ENCODE measurements around the gene ITPR2.
"Not testable (repeated sequence)": the region's sequence is repeated elsewhere in the genome, so short reads cannot be mapped to it uniquely, and the experiment has no call there.

The ITPR2 gene

DNA sequence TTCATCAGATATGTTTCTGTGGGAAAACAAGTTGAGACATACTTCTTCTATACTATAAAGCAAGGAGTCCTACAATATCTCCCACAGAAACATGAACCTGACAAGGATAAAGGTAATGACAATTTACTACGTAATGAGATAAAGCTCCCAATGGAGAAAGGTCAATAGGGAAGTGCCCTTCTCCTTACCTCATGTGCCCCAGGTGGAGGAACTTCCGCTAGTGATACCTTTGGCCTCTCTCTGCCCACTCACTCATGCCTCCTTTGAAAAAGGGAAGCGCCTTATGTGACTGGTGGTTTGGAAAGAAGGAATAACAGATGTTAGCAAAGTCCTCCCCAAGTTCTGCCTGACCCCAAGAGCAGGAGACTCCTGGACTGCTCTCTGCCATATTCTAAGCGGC, 305.3 kb downstream of the ITPR2 start:
- DNase-seq (ENCODE audit: low read depth, low spot score): no peak

DNA sequence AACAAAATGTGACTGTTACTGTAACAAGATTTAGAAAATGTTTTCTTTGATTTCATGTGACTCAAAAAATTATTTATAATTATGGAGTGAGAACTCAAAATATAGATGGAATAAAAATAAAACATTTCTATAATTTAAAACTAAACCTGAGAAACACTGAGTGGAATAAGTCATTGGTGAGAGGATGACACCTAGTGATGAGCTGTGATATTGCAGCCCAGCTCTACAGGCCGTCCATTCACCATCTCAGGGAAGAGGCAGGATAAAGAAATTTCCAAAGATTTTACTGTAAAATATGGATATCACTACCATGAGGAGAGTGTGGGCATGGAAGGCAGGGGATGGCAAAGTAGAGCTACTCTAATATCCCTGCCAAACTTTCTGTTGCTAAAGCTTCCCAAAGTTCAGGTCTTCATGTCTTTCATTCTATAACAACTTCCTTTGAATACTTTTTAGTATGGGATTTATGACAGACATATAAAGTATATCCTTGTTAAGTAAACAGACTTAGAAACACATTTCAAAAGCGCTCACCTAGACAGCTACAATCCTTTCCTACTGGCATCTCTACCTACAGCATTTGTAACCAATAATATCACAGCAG, 308.0 kb downstream of the ITPR2 start:
- no peak for DNase-seq (ENCODE audit: low read depth, low spot score)

DNA sequence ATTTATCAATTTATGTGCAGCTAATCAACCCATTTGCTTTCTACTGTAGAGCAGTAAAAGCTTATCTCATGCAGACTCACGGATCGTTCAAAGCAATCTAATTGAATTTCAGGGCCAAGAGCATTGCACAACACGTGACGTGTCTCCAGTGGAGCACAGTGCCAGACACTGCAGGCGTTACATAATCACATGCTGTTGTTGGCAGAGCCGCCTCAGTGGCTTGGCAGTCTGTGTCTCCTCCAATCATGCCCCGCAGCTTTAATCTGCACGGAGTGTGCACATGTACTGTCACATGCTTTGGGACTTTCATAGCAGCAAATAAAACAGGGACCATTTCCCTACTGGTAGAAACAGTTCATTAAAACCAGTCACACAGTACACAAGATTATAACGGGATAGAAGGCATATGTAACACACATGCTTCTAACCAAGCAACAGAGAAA, 309.3 kb downstream of the ITPR2 start:
- no peak for DNase-seq (ENCODE audit: low read depth, low spot score)

DNA sequence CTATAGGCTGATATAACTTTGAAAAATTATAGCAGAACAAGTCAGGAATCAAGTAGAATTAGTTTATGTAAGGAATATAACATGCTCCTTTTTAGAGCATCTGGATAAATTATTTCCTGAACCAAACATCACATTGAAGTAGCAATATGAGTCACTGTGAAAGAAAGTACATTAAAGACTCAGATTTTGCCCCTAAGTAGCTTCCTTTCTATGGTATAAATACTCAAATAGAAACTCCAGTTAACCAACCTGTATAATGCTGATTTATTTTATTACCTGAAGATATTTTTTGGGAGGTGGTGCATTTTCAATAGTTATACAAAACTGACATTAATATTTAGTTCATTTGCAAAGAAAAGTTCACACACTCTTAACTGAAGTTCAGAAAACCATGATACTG, 312.1 kb downstream of the ITPR2 start:
- no peak for DNase-seq (ENCODE audit: low read depth, low spot score)

DNA sequence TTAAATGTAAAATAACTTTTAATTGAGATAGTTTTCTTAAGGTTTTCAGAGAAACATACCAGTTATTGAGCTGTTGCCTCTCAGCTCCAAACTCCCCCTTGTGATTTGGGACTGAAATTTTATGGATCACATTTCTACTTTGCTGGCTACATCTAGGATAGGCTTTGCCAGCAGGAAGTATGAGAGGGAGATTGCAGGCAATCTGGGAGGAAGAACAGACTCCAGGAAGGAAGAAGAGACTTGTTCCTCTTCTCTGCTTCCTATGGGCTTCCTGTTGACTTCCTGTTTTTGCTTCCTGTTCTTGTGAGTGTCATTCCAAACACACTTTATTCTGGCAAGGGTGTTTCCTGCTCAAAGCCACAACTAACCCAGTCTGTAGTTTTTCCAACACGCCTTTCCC, 312.9 kb downstream of the ITPR2 start:
- DNase-seq (ENCODE audit: low read depth, low spot score): no peak

DNA sequence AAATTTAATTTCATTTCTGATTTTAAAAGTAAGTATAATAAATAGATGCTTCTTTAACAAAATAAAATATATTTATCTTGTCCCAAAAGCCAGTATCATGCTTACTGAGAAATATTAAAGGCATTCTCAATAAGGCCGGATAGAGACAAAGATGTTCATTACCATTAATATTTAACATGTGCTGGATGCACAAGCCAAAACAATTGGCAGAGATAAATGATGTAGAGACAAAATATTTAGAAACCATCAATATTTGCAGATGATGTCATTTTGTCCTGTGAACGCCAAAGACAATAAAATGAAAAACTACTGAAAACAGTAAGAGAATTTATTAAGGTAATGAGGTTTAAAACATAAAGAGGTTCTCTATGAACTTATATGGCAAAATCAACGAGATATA, 313.5 kb downstream of the ITPR2 start:
- DNase-seq (ENCODE audit: low read depth, low spot score): no peak

DNA sequence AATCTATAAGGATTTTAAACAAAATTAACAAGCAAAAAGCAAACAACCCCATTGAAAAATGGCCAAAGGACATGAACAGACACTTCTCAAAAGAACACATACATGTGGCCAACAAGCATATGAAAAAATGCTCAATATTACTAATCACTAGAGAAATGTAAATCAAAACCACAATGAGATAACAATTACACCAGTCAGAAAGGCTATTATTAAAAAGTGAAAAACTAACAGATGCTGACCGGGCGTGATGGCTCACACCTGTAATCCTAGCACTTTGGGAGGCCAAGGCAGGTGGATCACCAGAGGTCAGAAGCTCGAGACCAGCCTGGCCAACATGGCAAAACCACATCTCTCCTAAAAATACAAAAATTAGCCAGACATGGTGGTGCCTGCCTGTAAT, 315.7 kb downstream of the ITPR2 start:
- not testable (repeated sequence) for DNase-seq (ENCODE audit: low read depth, low spot score)

DNA sequence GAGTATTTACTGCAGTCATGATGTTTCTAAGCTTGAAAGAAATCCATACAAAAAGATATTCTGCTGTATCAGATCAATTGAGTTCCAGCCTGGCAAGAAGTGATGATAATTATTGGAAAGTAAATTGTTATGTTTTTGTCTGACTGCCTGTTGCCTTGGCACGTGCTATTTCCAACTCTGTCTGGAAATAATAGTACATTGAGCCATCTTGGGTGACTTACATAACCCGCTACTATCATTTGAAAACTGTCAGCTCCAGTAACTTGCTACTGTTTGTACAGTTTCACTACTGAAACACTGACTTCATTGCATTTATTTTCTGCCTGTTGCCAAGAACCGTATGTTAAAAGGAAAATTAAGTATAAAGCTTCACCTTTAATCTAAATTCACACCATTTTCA, 318.6 kb downstream of the ITPR2 start:
- no peak for DNase-seq (ENCODE audit: low read depth, low spot score)

DNA sequence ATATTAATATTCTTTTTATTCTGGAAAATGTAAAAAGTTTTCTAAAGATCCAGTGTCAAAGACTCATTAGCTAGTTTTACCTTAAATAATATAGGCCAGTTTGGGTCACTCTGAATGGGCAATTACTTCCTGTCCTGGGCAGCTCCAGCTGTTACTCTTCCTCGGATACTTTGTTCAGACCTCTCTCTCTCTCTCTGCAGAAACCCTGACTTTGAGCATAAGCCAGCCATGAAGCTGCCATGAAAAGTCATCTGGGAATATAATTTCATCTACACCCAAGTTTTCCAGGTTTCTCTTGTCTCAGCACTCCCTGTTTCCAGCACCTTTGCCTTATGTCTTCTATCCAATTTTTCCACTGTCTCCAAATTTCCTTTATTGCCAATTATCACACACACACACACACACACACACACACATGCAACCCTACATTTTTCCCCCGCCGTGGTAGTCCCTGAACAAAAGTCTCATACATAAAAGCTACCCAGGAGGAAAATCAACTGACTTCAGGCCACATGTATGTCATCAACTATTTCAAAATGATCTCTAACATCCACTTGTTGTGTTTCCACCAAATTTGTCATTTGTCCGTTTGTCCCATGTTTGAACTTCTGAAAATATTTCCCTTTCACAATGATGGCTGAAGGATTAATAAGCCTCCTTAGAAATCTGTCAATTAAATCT, 319.5 kb downstream of the ITPR2 start:
- DNase-seq (ENCODE audit: low read depth, low spot score): no peak

DNA sequence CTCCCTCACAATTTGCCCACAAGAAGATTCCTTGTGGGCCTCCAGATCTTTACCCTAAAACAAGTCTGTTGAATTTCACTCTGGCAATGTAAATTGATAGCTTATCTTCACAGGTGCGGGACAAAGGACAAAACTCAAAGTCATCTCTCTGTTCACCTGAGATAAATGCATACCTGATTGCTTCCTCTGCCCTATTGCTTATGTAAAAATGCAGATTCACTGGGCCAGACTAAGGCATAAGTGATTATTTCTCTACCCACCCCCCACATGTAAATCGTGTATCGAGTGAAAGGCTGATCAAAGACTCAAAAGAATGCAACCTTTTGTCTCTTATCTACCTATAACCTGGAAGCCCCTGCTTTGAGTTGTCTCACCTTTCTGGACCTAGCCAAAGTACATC, 320.8 kb downstream of the ITPR2 start:
- DNase-seq (ENCODE audit: low read depth, low spot score): no peak

DNA sequence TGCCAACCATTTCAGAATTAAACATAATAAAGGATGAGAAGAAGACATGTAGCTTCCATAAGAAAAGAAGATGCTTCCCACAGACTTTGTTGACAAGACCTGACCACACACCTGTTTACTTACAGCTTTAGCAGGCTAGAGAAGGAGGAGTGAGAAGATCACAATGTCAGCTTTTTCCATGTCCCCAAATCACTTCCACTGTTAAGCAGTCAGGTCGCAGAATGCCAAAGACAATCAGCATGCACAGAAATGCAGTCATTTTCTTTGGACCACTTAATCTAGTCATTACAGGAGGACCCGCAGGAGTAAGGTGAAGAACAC, 322.7 kb downstream of the ITPR2 start:
- DNase-seq (ENCODE audit: low read depth, low spot score): no peak

DNA sequence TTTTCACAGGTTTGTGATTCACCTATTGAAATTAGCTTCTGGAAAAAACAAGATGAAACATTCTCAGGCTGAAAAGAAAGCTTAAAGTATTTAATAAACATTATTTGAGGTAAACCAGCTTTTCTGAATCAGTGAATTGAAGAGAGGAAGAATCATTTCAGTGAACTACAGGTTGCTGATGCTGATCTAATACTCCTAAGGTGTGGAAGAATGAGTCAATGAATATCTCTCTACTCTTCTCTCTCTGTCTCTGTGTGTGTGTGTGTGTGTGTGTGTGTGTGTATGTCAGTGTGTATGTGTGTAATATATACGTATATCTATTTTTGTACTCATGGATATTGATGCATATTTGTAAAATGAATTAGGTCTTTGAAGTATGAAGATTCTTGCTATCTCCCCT, 325.4 kb downstream of the ITPR2 start:
- DNase-seq (ENCODE audit: low read depth, low spot score): no peak

DNA sequence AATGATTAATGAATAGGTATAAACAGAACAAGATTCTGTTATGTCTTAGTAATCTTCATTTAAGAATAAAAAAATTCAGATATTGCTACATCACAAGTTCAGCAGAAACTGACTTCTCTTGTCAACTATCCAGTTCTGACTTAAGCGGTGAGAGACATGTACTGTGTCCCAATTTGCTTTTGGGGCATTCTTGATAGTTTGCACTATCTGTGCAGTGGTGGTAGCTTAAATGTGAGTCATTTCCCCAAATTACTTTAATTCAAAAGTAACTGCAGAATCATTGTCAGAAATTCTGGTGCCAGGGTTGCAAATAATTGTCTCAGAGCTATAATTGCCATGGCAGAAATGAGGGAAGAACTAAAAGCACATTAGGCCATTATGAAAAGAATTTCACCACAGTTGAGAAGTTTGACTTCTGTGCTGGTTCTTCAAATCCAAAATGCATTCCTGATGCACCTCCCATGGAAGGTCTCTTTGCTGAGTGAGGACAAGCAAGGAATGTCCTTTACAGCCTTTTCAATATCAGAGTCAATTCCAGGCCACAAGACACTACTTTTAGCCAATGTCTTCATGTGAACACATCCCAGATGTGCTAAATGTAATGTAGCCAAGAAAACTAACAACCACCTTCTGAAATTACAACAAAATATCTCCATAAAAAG, 332.9 kb downstream of the ITPR2 start:
- DNase-seq (ENCODE audit: low read depth, low spot score): no peak

DNA sequence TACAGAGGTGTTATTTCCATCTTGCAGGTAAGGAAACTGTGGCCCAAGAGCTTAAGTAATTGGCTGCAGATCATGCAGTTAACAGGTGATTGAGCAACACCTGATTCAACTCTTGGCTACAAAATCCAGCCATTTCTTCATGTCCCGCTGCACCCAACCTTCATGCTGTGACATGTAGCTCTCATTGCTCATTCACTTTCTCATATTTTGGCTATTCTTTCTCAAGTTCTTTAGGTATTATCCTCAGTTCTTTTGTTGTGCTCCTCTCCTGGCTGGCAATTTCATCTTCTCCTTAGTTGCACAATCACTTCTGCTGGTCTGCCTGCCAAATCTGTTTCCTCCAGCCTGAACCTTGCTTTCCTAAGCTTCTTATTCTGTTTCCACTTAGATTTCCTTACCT, 336.8 kb downstream of the ITPR2 start:
- no peak for DNase-seq (ENCODE audit: low read depth, low spot score)

DNA sequence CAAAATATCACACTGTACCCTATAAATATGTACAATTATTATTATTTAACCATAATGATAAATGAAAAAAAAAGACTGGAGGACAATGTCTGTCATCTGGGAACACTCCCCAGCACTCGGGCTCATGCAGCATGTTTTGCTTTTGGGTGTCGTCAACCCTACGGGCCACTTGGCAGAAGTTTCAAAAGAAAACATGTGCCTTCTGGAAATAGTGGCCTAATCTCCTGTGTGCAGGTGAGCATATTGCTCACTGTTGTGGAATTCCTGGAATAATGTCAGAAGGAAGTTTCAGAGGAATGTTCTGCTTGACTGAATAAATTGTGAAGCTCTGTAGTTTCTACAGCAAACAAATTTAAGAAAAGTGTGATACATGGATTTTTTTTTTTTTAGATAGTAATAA, 339.3 kb downstream of the ITPR2 start:
- no peak for DNase-seq (ENCODE audit: low read depth, low spot score)

DNA sequence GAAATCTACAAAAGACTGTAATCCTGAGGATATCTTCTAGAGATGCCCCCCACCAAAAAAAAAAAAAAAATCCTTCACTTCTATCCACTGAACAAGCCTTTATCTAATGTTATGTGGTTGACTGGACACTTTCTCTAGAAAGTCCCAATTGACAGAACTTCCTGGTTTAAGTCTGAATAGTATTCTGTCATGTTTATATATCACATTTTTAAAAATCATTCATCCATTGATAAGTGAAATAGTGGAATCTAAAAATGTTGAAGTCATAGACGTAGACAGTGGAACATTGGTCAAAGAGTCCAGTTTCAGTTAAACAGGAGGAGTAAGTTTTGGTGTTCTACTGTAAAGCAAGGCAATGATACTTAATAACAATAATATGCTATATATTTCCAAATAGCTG, 340.6 kb downstream of the ITPR2 start:
- no peak for DNase-seq (ENCODE audit: low read depth, low spot score)

DNA sequence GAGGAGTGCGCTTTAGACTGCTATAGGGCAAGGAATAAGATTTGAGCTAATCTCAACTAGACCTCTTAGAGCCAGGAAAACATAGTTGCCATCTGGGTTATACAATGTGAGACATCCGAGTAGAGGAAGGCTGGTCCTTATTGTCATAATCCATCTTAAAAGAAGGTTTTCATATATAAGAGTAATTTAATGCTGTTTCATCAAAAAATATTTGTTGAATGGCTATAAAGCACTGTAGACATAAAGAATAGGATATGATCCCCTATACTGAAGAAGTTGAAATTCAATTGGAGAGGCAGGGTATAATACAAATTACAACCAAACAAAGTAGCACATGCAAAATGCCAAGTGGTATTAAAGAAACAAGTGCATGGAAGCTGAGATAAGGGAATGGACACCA, 343.1 kb downstream of the ITPR2 start:
- DNase-seq (ENCODE audit: low read depth, low spot score): no peak

DNA sequence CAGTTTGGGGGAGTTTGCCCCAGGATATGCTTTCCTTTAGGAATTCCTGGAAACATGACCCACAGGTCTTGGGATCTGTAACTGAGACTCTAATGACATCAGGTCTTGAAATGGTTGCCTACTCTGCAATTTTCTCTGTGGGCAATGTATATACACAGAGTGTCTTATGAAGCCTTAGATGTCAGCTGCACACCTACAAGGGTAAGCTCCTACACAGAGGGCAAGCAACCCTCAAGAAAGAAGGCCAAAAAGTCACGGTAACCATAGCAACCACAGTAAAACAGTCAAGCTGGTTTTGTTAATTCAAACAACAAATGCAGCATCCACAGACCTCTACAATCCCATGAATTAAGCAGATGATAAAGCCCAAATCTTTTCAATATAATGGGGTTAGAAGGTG, 344.6 kb downstream of the ITPR2 start:
- no peak for DNase-seq (ENCODE audit: low read depth, low spot score)

DNA sequence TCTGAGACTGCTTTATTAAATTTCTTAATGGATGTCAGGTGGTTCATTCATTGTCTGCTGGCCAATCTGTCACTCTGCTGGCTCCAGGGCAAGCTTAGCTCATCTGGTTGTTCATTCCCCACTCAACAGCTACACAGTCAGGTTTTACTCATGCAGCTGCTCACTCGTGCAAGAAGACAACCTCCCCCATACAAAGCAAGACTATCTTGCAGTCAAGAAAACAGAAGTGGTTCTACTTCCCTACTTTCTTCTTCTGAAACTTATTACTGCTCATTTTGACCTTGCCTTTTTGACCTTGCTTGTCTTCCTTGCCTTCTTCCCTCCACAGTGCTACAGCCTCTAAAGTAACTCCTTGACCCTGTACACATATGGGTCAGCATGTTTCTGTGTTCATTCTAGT, 359.7 kb downstream of the ITPR2 start:
- no peak for DNase-seq (ENCODE audit: low read depth, low spot score)

DNA sequence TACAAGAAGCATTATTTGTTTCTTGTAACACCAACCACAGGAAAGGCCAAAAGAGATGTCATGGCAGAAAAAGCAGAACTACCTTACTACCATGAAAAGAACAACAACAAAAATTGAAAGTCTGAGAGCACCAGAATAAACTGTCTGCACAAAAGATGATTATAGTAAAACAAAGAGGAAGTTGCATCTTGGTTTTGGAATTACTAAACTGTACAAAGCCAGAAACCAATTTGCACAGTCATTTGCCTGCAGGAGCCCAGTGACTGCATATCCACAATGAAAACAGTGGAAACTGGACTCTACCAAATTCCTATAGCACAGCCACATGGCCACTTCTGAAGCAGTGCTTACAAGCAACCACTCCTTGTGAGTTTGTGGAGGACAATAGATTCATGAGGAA, 361.4 kb downstream of the ITPR2 start:
- DNase-seq (ENCODE audit: low read depth, low spot score): no peak

DNA sequence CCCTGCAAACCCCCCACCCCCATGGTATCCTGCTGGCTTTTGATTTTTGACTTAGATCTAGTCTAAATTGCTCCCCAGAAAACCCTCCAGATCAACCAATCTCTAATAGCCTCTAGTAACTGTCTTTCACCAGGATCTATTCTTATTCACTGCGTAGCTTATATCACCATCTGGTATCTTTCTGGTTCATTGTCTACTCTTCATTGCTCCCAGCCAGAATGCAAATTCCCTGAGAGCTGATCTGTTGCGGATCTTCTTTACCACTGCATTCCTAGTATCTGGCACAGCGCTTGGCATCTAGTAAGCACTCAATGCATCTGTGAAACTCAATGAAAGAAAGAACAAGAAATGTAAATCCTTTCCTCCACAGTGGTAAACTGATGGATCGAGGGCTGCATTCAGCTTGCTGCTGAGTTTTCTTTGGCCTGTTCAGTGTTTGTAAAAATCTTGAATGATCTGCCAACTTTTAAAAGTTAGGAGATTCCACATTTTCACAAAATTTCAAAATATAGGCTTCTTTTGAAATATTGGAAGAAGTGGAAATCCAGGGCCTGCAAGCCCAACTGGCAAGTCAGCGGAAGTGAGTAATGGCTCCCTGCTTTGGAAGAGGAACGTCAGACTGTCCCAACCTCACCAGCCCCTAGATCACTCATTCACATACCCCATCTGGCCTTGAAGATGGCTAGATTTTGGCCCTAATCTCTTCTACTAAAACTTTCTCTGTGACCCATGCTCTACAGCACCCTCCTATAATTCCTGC, 363.4 kb downstream of the ITPR2 start:
- DNase-seq (ENCODE audit: low read depth, low spot score): no peak

DNA sequence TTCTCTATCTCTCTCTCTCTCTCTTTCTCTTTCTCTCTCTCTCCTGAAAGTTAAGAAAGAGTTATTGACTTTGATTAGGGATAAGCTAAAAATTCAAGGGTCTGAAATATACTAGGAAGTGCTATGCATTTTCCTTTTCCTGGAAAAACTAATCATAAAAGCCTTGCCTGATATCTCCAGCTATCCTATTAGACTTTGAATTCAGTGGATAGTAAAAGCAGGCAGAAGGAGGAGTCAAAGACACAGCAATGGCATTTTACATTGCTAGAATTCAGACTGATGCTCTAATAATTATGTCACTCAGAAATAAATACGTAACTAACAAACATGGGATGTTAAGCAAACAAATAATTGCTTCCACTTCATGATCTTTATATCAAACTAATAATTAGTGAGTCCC, 365.6 kb downstream of the ITPR2 start:
- no peak for DNase-seq (ENCODE audit: low read depth, low spot score)

DNA sequence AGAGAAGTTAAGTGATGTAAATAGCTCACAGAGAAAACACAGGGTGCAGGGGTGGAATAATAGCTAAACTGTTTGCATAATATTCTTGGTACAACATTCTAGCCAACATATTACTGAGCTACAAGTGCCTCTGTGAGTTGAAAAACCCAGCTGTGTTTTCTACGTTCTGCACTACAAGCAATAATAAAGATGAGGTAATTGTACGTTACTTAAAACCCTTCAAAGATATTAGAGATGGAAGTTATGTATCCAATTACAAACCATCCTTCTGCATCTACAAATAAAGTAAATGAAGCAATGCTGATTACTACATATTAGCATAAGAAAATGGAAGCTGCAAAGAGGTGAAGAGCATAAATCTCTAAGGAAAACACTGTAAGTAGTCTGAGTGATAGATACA, 366.3 kb downstream of the ITPR2 start:
- no peak for DNase-seq (ENCODE audit: low read depth, low spot score)
